GM10248 (cell line): Measurements from ENCODE around the gene NR2F1.
"Not testable (repeated sequence)": the region's sequence is repeated elsewhere in the genome, so short reads cannot be mapped to it uniquely, and the experiment has no call there.

ENCODE experiments used
- CTCF ChIA-PET: fragments of 300-600 bp; sonication (Branson Sonifier 250); formaldehyde crosslinking; extraction: SDS; loops from one replicate; lab custom pipeline; 2021; ENCODE audit warnings: antibody characterized with exemption; lab: Yijun Ruan, JAX
- POLR2A ChIA-PET: fragments of 350-650 bp; sonication (Branson Sonifier 250); formaldehyde crosslinking; extraction: SDS; loops from one replicate; lab custom pipeline; 2020; ENCODE audit warnings: antibody characterized with exemption; lab: Yijun Ruan, JAX
- DNase-seq: peaks from one replicate; pipeline ENCODE4 v3.0.0; 2012; ENCODE audit errors: extremely low spot score
- CTCF ChIP-seq: IDR thresholded peaks from 2 replicates; pipeline ENCODE4 v1.5.1; 2012; ENCODE audit warnings: mild to moderate bottlenecking, low read depth; ENCODE audit errors: extremely low read depth, missing control alignments, control extremely low read depth

Gene NR2F1

GRCh38 chr5:93582677-93583438, at the start of gene NR2F1:
Gene NR2F1, plus strand, starts transcription at chr5:93583222. Its CDS starts 1,802 bp downstream, at chr5:93585024.
- no peak for DNase-seq
- POLR2A ChIA-PET: no interaction called here
- TF ChIP-seq CTCF: no peak
- CTCF ChIA-PET: interaction anchor here (0.7 to 2.1 kb wide), 5 partner anchors 13 to 316 kb away, joined by 3 to 9 read pairs (median 4); no protein-coding TSS in a partner anchor

GRCh38 chr5:93545872-93546271, 37.1 kb upstream of the NR2F1 start:
- ChIA-PET POLR2A (no interaction called here), CTCF (no interaction called here)
- TF ChIP-seq CTCF: no peak
- no peak for DNase-seq

GRCh38 chr5:93549594-93549993, 33.4 kb upstream of the NR2F1 start:
- DNase-seq, POLR2A ChIA-PET, CTCF ChIA-PET: not testable (repeated sequence)

- no peak for TF ChIP-seq CTCF
- ChIA-PET POLR2A (no interaction called here), CTCF (no interaction called here)
- DNase-seq: no peak
Measured at GRCh38 chr5:93557021-93557604, 25.9 kb upstream of the NR2F1 start.

- POLR2A ChIA-PET: no interaction called here
- DNase-seq: no peak
- TF ChIP-seq CTCF: no peak
- CTCF ChIA-PET: no interaction called here
Measured at GRCh38 chr5:93566091-93566490, 16.9 kb upstream of the NR2F1 start.

- no peak for TF ChIP-seq CTCF
- ChIA-PET CTCF (no interaction called here), POLR2A (no interaction called here)
Measured at GRCh38 chr5:93567424-93567823, 15.6 kb upstream of the NR2F1 start.

More at GRCh38 chr5:93567424-93567823, 15.6 kb upstream of the NR2F1 start:
- DNase-seq: no peak
